Body of pancreas (tissue), 4 donors: ENCODE data around the gene FAM234B.

ENCODE experiments used
- POLR2A ChIP-seq, 3 donors: fragments of 450-650 bp; IDR thresholded peaks; one replicate each; pipeline ENCODE4 v1.6.1; 2016; ENCODE audit warnings: antibody characterized with exemption in 3 of 3, mild to moderate bottlenecking in 2 of 3
- TF ChIP-seq, protein P1 (sequence below), 7 experiments: fragments of 450-650 bp in 4 of 7; fragments of 200-600 bp in 3 of 7; sonication (generic) in 3 of 7; IDR thresholded peaks; one replicate each; pipeline ENCODE4 v1.5.1; 2016 to 2019; ENCODE audit warnings: antibody characterized with exemption in 7 of 7

DNA sequence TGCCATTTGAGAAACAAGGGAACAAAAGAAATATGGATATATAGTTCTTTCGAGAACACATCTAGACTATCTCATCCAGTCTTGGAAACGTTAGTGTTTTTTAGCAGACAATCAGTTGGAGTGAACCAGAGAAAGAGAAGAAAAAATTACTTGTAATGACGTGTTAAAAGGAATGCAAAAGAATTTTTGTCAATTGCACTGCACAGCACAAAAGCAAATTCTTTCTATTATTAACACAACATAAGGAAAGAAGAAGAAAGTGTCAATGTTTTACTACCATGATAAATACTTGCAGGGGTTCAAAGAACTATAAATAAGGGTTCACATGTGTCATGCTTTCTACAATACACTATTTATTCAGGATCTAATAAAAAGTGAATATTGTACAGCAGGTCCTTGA lies 86.8 kb downstream of the FAM234B start:
- no peak for TF ChIP-seq POLR2A (IDR thresholded peaks at IDR 0.05)
- TF ChIP-seq, protein P1, sequence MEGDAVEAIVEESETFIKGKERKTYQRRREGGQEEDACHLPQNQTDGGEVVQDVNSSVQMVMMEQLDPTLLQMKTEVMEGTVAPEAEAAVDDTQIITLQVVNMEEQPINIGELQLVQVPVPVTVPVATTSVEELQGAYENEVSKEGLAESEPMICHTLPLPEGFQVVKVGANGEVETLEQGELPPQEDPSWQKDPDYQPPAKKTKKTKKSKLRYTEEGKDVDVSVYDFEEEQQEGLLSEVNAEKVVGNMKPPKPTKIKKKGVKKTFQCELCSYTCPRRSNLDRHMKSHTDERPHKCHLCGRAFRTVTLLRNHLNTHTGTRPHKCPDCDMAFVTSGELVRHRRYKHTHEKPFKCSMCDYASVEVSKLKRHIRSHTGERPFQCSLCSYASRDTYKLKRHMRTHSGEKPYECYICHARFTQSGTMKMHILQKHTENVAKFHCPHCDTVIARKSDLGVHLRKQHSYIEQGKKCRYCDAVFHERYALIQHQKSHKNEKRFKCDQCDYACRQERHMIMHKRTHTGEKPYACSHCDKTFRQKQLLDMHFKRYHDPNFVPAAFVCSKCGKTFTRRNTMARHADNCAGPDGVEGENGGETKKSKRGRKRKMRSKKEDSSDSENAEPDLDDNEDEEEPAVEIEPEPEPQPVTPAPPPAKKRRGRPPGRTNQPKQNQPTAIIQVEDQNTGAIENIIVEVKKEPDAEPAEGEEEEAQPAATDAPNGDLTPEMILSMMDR (IDR thresholded peaks at IDR 0.05), result no peak
